K562 (cell line): ENCODE data around the gene CRYBG1. TPM values are rescaled to one million over a fixed set of nuclear protein-coding genes. Genes with fewer than 3 reads are reported as not detected.

Experiments
- ATAC-seq: fragments of 200-7000 bp; cut with Tn5 transposase; 3 replicates; pipeline ENCODE4 v1.9.1; 2020; ENCODE audit warnings: moderate library complexity
- BruUV-seq: library from RNA; stranded (reverse); fragments of 400-500 nt; replicated peaks from 2 replicates; lab custom pipeline; 2021; lab: Mats Ljungman, UMichigan
- CTCF ChIA-PET: fragments of 300-600 bp; formaldehyde crosslinking; extraction: SDS; loops from one replicate; lab custom pipeline; 2021; ENCODE audit warnings: low intra/inter-chr PET ratio; lab: Yijun Ruan, JAX
- POLR2A ChIA-PET: fragments of 300-600, 350-650 bp; sonication (Branson Sonifier 250); formaldehyde crosslinking; extraction: SDS; loops from one replicate; lab custom pipeline; 2021; ENCODE audit warnings: antibody characterized with exemption, inconsistent platforms; lab: Yijun Ruan, JAX
- DNase-seq, 4 experiments: peaks; one replicate each; pipeline versions ENCODE4 v3.0.0 to v3.0.0-alpha.2; 2011 to 2018; ENCODE audit warnings: low spot score in 3 of 4, mixed read lengths in 3 of 4; ENCODE audit errors: extremely low read depth in 1 of 4
- FAIRE-seq: peaks from 2 replicates; lab custom pipeline; 2011; peaks lifted over from hg19 to GRCh38; lab: Jason Lieb, UNC
- H2AFZ ChIP-seq: 2 replicates; pipeline ENCODE4 v1.6.0; 2011; ENCODE audit warnings: low read depth, low read length, control low read depth, inconsistent platforms
- H3K27ac ChIP-seq: fragments of 200-600 bp; 3 replicates; pipeline ENCODE4 v1.8.0; 2011; ENCODE audit warnings: low read depth, mild to moderate bottlenecking, control low read depth, inconsistent platforms, low read length, moderate library complexity, mixed read lengths; ENCODE audit errors: extremely low read depth
- H3K27me3 ChIP-seq, 2 experiments: fragments of 300-600 bp in 1 of 2; 2 replicates in 1 of 2; 3 replicates in 1 of 2; pipeline versions ENCODE4 v1.6.0 to v1.8.0; 2011; ENCODE audit warnings: inconsistent platforms in 2 of 2, low read length in 2 of 2, mild to moderate bottlenecking in 1 of 2, mixed read lengths in 1 of 2, moderate library complexity in 1 of 2; ENCODE audit not compliant: control insufficient read depth in 2 of 2, insufficient read depth in 2 of 2
- H3K36me3 ChIP-seq: fragments of 300-600 bp; 3 replicates; pipeline ENCODE4 v1.8.0; 2011; ENCODE audit warnings: mild to moderate bottlenecking, low read length, inconsistent platforms; ENCODE audit not compliant: control insufficient read depth, insufficient read depth
- H3K4me1 ChIP-seq, 2 experiments: fragments of 200-600 bp in 1 of 2; replicated peaks in 1 of 2; 2 replicates in 1 of 2; 3 replicates in 1 of 2; pipeline versions ENCODE4 v1.5.1 to v1.8.0; 2011; ENCODE audit warnings: inconsistent platforms in 2 of 2, low read length in 2 of 2, mild to moderate bottlenecking in 1 of 2, mixed read lengths in 1 of 2, moderate library complexity in 1 of 2; ENCODE audit not compliant: control insufficient read depth in 2 of 2, insufficient read depth in 2 of 2
- H3K4me2 ChIP-seq: 2 replicates; pipeline ENCODE4 v1.6.1; 2011; ENCODE audit warnings: low read length, control low read depth, inconsistent platforms, mixed read lengths; ENCODE audit not compliant: insufficient read depth
- H3K4me3 ChIP-seq: fragments of 200-600 bp; sonication (generic), shearing (Covaris generic); 2 replicates; pipeline ENCODE4 v1.5.1; 2016; ENCODE audit warnings: control low read depth, inconsistent platforms
- H3K79me2 ChIP-seq: fragments of 200-600 bp; 3 replicates; pipeline ENCODE4 v1.8.0; 2011; ENCODE audit warnings: low read length, inconsistent platforms; ENCODE audit not compliant: control insufficient read depth, insufficient read depth
- H3K9ac ChIP-seq, 2 experiments: 2 replicates each; pipeline versions ENCODE4 v1.6.0 to v1.6.1; 2011; ENCODE audit warnings: low read depth in 2 of 2, low read length in 2 of 2, control low read depth in 1 of 2, inconsistent platforms in 1 of 2, mild to moderate bottlenecking in 1 of 2, mixed read lengths in 1 of 2; ENCODE audit not compliant: insufficient read depth in 1 of 2
- H3K9me1 ChIP-seq: one replicate; pipeline ENCODE4 v1.6.0; 2011; ENCODE audit warnings: inconsistent platforms, mild to moderate bottlenecking, low read length, moderate library complexity; ENCODE audit not compliant: control insufficient read depth, insufficient read depth
- H3K9me3 ChIP-seq: replicated peaks from 2 replicates; pipeline ENCODE4 v1.5.1; 2011; ENCODE audit warnings: low read depth, low read length, inconsistent platforms; ENCODE audit not compliant: control insufficient read depth, insufficient read depth
- H4K20me1 ChIP-seq: replicated peaks from 2 replicates; pipeline ENCODE4 v1.6.1; 2011; ENCODE audit warnings: low read length, inconsistent platforms, mixed read lengths; ENCODE audit not compliant: control insufficient read depth, insufficient read depth
- E2F1 ChIP-seq: sonication (generic); formaldehyde crosslinking; IDR thresholded peaks from 2 replicates; pipeline ENCODE4 v1.8.1; 2023; ENCODE audit warnings: mild to moderate bottlenecking, missing genetic modification reagents, moderate library complexity
- HDAC6 ChIP-seq: IDR thresholded peaks from 2 replicates; pipeline ENCODE4 v1.6.1; 2012; ENCODE audit warnings: low read depth, mild to moderate bottlenecking, control low read depth, inconsistent platforms, low read length, moderate library complexity
- JUND ChIP-seq, 2 experiments: IDR thresholded peaks; 2 replicates in 1 of 2; 3 replicates in 1 of 2; pipeline ENCODE4 v1.6.1; 2011; ENCODE audit warnings: borderline replicate concordance in 2 of 2, low read depth in 2 of 2, low read length in 2 of 2, improper control_type of control experiment in 1 of 2, missing biosample characterization in 1 of 2, missing genetic modification characterization in 1 of 2, missing genetic modification reagents in 1 of 2
- RHOXF2B ChIP-seq: fragments of 250-450 bp; sonication (Bioruptor Pico); conservative IDR thresholded peaks from 2 replicates; pipeline ENCODE4 v1.5.1; 2021
- TAF9B ChIP-seq: fragments of 450-650 bp; IDR thresholded peaks from 2 replicates; pipeline ENCODE4 v1.6.1; 2018; ENCODE audit warnings: mild to moderate bottlenecking; ENCODE audit not compliant: partially characterized antibody
- TSC22D4 ChIP-seq: fragments of 450-650 bp; IDR thresholded peaks from 2 replicates; pipeline ENCODE4 v1.6.1; 2016; ENCODE audit warnings: missing genetic modification characterization, missing biosample characterization, control low read depth
- ZBTB17 ChIP-seq: fragments of 450-650 bp; formaldehyde crosslinking; IDR thresholded peaks from 2 replicates; pipeline ENCODE4 v1.4.0; 2020; ENCODE audit warnings: mild to moderate bottlenecking
- WGBS: fragments of 100-300 bp; shearing (Covaris generic); methylation state at CpG from one replicate; pipeline ENCODE4 v1.1.6; 2016; ENCODE audit warnings: low coverage, mixed read lengths; ENCODE audit not compliant: insufficient coverage; ENCODE audit errors: missing lambda C conversion rate; 5-methylcytosine and 5-hydroxymethylcytosine counted together
- in situ Hi-C: fragments of 300-500 bp; cut with MboI; formaldehyde crosslinking; loops from 4 replicates; pipeline ENCODE4 v1.15.0; 2018; ENCODE audit warnings: inconsistent platforms, mixed read lengths
- intact Hi-C: fragments of 100-400 bp; cut with micrococcal nuclease; formaldehyde crosslinking; loops from 2 replicates; pipeline ENCODE4 v1.14.2; 2022
- polyA plus RNA-seq, 8 experiments: library from polyadenylated mRNA; depleted of rRNA in 4 of 8; stranded (reverse) in 5 of 8; unstranded in 3 of 8; fragments of >200 nt; fragmentation: Nextera tagmentation in 2 of 8; fragmentation: Illumina TruSeq in 1 of 8; extraction: Ambion mirVana in 2 of 8; extraction: Trizol in 1 of 8; gene quantifications; 2 replicates each; pipeline versions ENCODE4 v1.2.1 to v1.2.3, GENCODE V29; 2011 to 2014; ENCODE audit warnings: inconsistent platforms in 1 of 8, missing spikeins in 1 of 8
- total RNA-seq, 7 experiments: library from RNA; depleted of rRNA in 6 of 7; stranded (reverse); fragments of >200 nt in 6 of 7; fragmentation: Illumina TruSeq in 2 of 7; extraction: Trizol in 2 of 7; gene quantifications; 2 replicates each; pipeline versions ENCODE4 v1.2.1 to v1.2.3, GENCODE V29; 2011 to 2021; ENCODE audit warnings: low replicate concordance in 1 of 7

CRYBG1 gene
- total and polyA plus RNA-seq, 9 of the 15 experiments (the other 6 are each of a cell fraction or from before 2014, with no cell fraction given), result 0.07 to 0.47 (median 0.11) TPM

DNA sequence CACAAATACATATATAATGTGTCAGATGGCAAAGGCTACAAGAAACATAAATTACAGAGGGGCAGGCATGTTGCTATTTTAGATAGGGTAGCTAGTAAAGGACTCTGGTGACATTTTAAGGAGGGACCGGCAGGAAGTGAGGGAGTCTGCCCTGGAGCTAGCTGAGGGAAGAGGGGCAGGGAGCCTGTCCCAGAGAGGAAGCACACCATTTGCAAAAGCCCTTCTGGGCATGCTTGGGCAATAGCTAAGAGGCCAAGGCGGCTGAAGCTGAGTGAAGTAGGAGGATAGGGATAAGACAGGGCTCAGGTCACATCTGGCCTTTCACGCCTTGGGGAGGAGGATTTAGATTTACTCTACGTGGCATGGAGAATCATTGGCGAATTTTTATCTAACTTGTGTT is 172.5 kb downstream of the CRYBG1 start:
- Histone ChIP-seq H3K27me3 (peaks cover 15 to 16% of the 10 kb centered on the region in 2 experiments), H3K9me3 (no peaks in the 10 kb centered on the region), H3K79me2 (no peaks in the 10 kb centered on the region), H3K4me2 (no peak overlapping the region), H3K36me3 (no peaks in the 10 kb centered on the region), H3K4me1 (no peaks in the 10 kb centered on the region), H3K9ac (no peak overlapping the region), H3K27ac (no peak overlapping the region), H2AFZ (no peak overlapping the region), H3K9me1 (no peaks in the 10 kb centered on the region), H3K4me3 (no peak overlapping the region), H4K20me1 (no peaks in the 10 kb centered on the region)
- DNase-seq (no peak), ATAC-seq (no peak), FAIRE-seq (no peak)
- in situ Hi-C loops, result no loop called here
- intact Hi-C loops, result no loop called here
- ChIA-PET CTCF (no interaction called here), POLR2A (interaction anchor here (0.7 to 1.0 kb wide), 2 partner anchors 13 to 374 kb away, joined by 3 read pairs; no protein-coding TSS in a partner anchor)
- WGBS, result 5% methylated on average over 4 of the region's 5 CpGs
- no TSS peak for BruUV-seq
- TF ChIP-seq TAF9B (no peak), ZBTB17 (CRISPR knock-in tag) (no peak), RHOXF2B (CRISPR knock-in tag) (no peak), JUND (IDR thresholded peaks at IDR 0.05; ENCODE audit: borderline replicate concordance, low read depth, low read length) (no peak), JUND (tag; IDR thresholded peaks at IDR 0.05; ENCODE audit: borderline replicate concordance, low read depth, low read length) (no peak), HDAC6 (no peak)

DNA sequence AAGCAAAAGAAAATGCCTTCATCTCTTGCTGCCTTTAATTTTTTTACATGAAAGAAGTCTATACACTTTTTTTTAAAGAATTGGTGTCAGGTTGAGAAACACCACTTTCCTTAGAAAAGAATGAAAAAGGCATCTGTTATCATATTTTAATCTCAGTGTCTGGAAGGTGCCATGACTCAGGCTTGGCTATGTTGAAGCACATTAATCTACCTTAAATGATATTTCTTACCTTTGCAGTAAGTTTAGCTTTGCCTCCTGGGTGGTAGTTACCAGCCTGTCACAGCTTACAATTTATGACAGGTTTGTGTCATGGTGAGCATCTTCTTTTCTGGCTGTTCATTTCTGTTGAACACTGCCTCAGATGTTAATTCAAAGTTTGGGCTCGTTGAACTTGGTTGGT is 173.5 kb downstream of the CRYBG1 start:
- Histone ChIP-seq H3K4me2 (no peak overlapping the region), H4K20me1 (no peaks in the 10 kb centered on the region), H3K79me2 (no peaks in the 10 kb centered on the region), H3K4me3 (no peak overlapping the region), H3K9me3 (no peaks in the 10 kb centered on the region), H3K27me3 (peaks cover 23 to 24% of the 10 kb centered on the region in 2 experiments)
- no TSS peak for BruUV-seq
- in situ Hi-C loops, result no loop called here
- DNase-seq, result no peak
- TF ChIP-seq E2F1 (CRISPR knock-in tag) (no peak), TSC22D4 (no peak)
- TF ChIP-seq, all 486 proteins: peak for 0
- Histone ChIP-seq H2AFZ (no peak overlapping the region), H3K27ac (no peak overlapping the region), H3K36me3 (no peaks in the 10 kb centered on the region), H3K9me1 (no peaks in the 10 kb centered on the region), H3K4me1 (no peaks in the 10 kb centered on the region), H3K9ac (no peak overlapping the region)
- no peak for FAIRE-seq
- WGBS, result 0% methylated on average over 1 of the region's 1 CpG
- ChIA-PET POLR2A (interaction anchor here (1.0 kb wide), 2 partner anchors 12 to 49 kb away, joined by 3 read pairs; no protein-coding TSS in a partner anchor), CTCF (no interaction called here)
- ATAC-seq, result no peak
- intact Hi-C loops, result no loop called here
